Adrenal gland (tissue), 5 donors: ENCODE measurements around the gene MIPOL1.

Experiments
- POLR2A ChIP-seq, 2 donors: fragments of 450-650 bp; IDR thresholded peaks; one replicate each; pipeline ENCODE4 v1.6.1; 2017; ENCODE audit warnings: antibody characterized with exemption in 2 of 2, mild to moderate bottlenecking in 2 of 2, moderate library complexity in 1 of 2
- TF ChIP-seq, protein P1 (sequence below), 6 experiments: fragments of 450-650 bp in 4 of 6; fragments of 200-600 bp in 2 of 6; sonication (generic) in 1 of 6; IDR thresholded peaks; 1 replicate in 5 of 6; 2 replicates in 1 of 6; pipeline versions ENCODE4 v1.5.1 to v1.8.0; 2016 to 2021; ENCODE audit warnings: antibody characterized with exemption in 6 of 6, mild to moderate bottlenecking in 2 of 6, moderate library complexity in 1 of 6
- donor health status: DM: no; HTN: no; CAD: no.

DNA sequence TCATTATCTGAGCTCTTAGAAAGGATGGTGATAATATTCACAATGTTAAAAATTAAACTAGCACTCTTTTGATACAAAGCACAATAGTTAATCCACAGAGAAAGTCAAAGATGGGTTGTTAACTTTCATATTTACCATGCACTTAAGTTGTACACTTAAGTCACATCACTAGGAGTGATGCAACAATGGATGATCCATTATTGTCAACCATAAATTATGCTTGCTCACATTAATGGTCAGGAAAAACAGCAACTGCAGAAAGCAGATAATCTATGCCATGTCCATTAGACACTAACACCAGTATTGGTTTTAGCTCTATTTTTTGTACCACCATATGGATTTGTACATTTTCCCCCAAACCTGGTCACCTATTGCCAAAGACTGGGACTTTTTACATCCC, 201.8 kb downstream of the MIPOL1 start:
- TF ChIP-seq, protein P1, sequence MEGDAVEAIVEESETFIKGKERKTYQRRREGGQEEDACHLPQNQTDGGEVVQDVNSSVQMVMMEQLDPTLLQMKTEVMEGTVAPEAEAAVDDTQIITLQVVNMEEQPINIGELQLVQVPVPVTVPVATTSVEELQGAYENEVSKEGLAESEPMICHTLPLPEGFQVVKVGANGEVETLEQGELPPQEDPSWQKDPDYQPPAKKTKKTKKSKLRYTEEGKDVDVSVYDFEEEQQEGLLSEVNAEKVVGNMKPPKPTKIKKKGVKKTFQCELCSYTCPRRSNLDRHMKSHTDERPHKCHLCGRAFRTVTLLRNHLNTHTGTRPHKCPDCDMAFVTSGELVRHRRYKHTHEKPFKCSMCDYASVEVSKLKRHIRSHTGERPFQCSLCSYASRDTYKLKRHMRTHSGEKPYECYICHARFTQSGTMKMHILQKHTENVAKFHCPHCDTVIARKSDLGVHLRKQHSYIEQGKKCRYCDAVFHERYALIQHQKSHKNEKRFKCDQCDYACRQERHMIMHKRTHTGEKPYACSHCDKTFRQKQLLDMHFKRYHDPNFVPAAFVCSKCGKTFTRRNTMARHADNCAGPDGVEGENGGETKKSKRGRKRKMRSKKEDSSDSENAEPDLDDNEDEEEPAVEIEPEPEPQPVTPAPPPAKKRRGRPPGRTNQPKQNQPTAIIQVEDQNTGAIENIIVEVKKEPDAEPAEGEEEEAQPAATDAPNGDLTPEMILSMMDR (IDR thresholded peaks at IDR 0.05), result no peak
- no peak for TF ChIP-seq POLR2A (IDR thresholded peaks at IDR 0.05)
